NK-92 (cell line): ENCODE data around the gene LRRC70.

Experiments
- DNase-seq: peaks from one replicate; lab custom pipeline; 2025; ENCODE audit not compliant: unreplicated experiment; lab: John Stamatoyannopoulos, UW

The LRRC70 gene

GRCh38 chr5:62575066-62575465 lies 3.6 kb upstream of the LRRC70 start:
- no peak for DNase-seq

GRCh38 chr5:62575489-62575888 lies 3.1 kb upstream of the LRRC70 start:
- DNase-seq, result no peak

DNA sequence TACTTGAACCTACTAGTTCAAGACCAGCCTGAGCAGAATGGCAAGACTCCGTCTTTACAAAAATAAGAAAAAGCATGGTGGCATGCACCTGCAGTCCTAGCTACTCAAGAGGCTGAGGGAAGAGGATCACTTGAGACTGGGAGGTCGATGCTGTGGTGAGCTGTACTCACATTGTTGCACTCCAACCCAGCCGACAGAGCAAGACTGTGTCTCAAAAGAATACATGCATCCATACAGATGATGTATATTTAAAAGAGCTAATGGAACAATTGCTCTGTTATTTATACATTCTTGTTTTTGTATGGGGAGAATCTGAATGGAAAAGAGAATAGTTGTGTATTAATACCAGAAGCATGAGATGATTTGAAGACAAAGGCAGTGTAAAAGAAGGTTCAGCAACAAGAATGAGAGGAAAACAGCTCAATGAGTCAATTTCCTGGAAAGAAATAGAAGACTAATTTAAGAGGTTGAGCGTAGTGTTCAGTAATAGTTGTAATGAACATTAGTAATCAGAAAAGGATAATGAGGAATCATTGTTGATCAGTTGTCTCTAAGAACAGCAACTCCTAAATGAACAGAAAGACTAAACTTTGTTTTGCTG lies 1.9 kb upstream of the LRRC70 start:
- no peak for DNase-seq

DNA sequence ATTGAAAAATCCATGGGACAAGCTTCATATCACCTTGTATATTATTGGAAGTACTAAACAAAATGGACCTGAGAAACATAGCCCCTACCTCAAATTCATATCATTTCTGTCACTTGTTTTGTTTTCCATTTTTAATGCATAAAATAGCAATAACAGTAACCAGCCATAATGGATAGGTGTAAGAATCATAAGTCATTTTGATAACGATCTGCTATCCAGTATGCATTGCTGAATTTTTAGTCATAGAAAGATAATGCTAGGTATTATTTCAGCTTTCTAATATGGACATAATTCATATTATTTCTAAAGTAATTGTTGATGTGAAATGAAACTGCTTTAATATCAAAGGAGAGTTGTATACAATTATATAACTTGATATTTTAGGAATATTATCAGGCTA lies 1.1 kb upstream of the LRRC70 start:
- no peak for DNase-seq

DNA sequence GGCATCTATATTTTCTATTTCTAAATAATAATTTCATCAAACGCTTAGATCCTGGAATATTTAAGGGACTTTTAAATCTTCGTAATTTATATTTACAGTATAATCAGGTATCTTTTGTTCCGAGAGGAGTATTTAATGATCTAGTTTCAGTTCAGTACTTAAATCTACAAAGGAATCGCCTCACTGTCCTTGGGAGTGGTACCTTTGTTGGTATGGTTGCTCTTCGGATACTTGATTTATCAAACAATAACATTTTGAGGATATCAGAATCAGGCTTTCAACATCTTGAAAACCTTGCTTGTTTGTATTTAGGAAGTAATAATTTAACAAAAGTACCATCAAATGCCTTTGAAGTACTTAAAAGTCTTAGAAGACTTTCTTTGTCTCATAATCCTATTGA lies 1.1 kb downstream of the LRRC70 start:
- no peak for DNase-seq

- no peak for DNase-seq
Measured at GRCh38 chr5:62581836-62582597, 3.4 kb downstream of the LRRC70 start.

GRCh38 chr5:62584391-62584790 lies 5.8 kb downstream of the LRRC70 start:
- no peak for DNase-seq

DNA sequence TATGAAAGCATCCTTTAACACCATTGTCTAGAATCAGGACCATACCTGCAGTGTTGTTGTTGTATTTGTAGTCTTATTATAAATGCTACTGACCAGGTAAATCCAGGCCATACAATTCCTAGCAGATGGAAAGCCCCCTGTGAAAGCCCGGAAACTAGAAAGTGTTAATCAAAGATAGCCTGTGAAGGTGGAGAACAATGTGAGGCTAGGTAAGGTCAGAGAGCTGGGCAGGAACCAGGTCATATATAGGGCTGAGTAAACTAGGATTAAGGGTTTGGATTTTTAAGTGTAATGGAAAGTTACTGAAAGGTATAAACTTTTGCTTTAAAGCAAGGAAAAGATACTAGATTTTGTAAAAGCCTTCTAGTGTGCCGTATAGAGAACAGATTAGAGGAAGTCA lies 6.7 kb downstream of the LRRC70 start:
- no peak for DNase-seq

- no peak for DNase-seq
Measured at GRCh38 chr5:62585751-62586150, 7.1 kb downstream of the LRRC70 start.

DNA sequence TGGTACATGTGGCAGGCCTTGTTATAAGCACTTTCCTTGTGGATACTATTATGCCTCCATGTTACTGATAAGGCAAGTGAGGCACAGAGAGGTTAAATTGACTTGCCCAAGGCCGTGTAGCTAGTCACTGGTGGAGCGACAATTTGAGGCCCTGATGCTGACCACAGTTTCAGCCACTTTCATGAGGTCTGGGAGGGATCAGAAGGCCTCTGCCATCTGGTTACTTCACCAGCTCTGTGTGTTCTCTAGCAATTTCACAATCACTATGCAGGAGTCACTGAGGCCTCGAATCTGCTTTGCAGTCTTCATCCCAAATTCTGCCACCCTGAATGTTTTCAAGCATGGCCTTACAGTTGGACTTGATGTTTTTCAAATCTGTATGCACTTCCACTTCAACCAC lies 9.1 kb downstream of the LRRC70 start:
- DNase-seq, result no peak

GRCh38 chr5:62588668-62589067 lies 10.0 kb downstream of the LRRC70 start:
- no peak for DNase-seq

DNA sequence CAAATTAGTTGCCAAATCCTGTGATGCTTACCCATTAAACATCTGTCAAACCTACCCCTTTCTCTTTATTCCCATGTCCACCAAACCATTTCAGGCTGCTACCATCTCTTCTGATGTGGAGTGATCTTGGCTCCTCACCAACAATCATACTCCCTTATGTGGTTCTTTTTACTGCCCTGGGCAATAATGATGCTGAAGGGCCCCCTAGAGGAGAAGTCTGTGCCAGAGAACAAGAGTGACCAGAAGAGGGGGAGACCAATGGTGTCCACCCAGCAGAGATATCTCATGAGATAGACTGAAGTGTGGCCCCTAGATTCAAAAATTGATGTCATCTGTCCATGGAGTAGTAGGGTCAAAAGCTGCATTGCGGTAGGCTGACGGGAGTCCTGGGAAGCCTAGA lies 10.9 kb downstream of the LRRC70 start:
- DNase-seq, result no peak

DNA sequence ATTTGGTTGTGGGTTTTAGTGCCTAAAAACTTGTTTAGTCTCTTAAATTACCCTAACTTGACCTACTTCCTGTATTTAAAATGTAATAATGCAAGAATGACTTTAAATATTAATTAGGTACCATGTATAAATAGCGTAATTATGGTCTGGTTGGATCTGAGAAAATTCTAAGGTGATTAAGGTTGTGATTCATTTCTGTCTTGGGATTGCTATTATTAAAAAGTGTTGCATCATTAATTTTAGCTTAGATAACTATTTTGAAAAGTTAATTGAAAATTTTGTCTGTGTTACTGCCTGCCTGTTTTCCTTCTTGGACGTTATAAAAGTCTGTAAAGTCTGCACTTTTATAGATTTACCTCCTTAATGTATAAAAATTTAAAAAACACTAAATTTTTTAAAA lies 11.8 kb downstream of the LRRC70 start:
- DNase-seq, result no peak

DNA sequence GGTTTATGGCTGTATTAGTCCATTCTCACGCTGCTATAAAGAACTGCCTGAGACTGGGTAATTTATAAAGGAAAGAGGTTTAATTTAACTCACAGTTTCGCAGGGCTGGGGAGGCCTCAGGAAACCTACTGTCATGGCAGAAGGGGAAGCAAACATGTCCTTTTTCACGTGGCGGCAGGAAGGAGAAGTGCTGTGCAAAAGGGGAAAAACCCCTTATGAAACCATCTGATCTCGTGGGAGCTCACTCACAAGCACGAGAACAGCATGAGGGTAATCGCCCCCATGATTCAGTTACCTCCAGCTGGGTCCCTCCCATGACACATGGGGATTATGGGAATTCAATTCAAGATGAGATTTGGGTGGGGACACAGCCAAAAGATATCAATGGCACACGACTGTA lies 13.9 kb downstream of the LRRC70 start:
- DNase-seq, result no peak

- no peak for DNase-seq
Measured at GRCh38 chr5:62593331-62593730, 14.7 kb downstream of the LRRC70 start.

- no peak for DNase-seq
Measured at GRCh38 chr5:62594364-62594984, 15.9 kb downstream of the LRRC70 start.

DNA sequence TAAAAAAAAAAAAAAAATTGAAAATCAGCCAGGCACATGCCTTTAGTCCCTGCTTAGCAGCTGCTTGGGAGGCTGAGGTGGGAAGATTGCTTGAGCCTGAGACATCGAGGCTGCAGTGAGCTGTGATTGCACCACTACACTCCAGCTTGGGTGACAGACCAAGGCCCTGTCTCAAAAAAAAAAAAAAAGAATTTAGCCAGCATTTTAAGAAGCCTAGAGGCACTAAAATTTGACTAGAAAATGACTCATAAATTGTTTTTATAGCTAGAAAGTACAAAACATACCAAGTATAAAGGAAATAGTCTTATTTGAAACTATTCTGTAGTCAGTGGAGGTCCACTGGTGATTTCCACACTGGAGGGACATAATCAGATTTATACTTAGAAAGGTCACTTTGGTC lies 17.5 kb downstream of the LRRC70 start:
- no peak for DNase-seq

DNA sequence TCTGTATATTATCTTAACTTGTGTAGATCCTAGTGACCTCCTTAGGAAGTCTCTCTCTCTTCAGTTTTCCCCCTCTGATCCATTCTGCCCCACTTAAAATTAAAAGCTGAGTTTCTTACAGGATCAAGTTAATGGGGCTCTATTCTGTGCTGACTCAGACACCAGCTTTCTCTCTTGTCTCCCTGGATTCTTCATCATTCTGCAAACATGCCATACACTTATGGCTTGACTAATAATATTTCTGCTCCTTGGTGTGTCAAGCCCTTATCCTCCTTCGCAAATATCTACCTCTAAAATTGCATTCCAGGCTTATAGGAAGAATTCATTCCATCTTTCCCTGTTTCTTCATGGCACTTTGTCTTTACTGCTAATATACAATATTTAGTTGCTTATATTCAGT lies 18.1 kb downstream of the LRRC70 start:
- no peak for DNase-seq

DNA sequence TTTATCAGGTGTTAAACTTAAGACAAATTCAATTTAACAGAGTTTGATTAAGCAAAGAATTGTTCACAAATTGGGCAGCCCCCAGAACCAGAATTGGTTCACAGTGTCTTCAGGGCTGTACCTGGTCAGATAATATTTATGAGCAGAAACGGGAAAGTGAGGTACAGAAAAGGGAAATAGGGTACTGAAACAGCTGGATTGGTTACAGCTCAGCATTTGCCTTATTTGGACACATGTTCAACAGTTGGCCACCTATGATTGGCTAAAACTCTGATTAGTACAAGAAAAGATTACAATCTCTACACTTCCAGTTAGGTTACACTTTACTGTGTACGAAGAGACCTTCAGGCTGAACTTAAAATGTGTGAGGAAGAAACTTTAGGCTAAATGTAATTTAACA lies 18.7 kb downstream of the LRRC70 start:
- no peak for DNase-seq

DNA sequence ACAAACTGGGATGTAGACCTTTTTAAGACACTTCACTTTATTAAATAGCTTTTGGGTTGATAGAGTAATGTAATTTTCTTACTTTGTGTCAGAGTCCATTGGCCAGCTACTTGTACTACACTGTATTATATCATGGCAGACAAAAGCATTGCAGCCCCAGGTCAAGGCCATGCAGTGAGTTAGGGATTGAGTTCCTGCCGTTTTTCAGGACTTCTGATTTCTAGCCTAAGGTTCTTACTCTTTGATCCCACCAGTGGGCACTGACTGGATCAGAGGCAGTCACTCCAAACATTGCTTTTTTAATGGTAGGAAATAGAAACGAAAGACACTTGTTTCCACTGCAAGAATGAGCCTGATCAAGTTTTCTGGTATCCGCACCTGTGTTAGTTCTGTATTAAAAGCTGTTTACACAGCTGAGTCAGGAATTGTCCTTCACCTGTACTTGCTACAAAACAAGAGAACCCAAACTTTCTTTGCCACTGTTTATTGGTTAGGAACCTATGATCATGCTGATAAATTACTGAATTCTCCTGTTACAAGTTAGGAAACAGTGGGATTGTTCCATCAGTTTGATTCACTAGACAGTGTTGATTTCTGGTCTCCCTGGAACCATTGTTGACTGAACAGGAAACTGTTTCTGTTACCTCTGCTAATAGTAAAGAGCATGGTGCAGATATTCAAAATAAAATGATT lies 22.1 kb downstream of the LRRC70 start:
- no peak for DNase-seq

- no peak for DNase-seq
Measured at GRCh38 chr5:62603934-62604333, 25.3 kb downstream of the LRRC70 start.

- no peak for DNase-seq
Measured at GRCh38 chr5:62605638-62606037, 27.0 kb downstream of the LRRC70 start.
